OCI-M2 (cell line): ENCODE results near the gene SELENOM.
"Not testable (repeated sequence)": the region's sequence is repeated elsewhere in the genome, so short reads cannot be mapped to it uniquely, and the experiment has no call there.

ENCODE experiments used
- DNase-seq: peaks from one replicate; lab custom pipeline; 2025; ENCODE audit not compliant: unreplicated experiment; lab: John Stamatoyannopoulos, UW

SELENOM gene

GRCh38 chr22:31079095-31079642 lies 28.2 kb downstream of the SELENOM start:
- no peak for DNase-seq

- DNase-seq, result not testable (repeated sequence)
Observed at GRCh38 chr22:31078389-31078788, 29.0 kb downstream of the SELENOM start.

GRCh38 chr22:31077681-31078080 lies 29.7 kb downstream of the SELENOM start:
- DNase-seq, result no peak

GRCh38 chr22:31075961-31076360 lies 31.4 kb downstream of the SELENOM start:
- DNase-seq, result no peak

- DNase-seq, result not testable (repeated sequence)
Observed at GRCh38 chr22:31073545-31074145, 33.7 kb downstream of the SELENOM start.

GRCh38 chr22:31073125-31073524 lies 34.2 kb downstream of the SELENOM start:
- not testable (repeated sequence) for DNase-seq

GRCh38 chr22:31069691-31070314 lies 37.6 kb downstream of the SELENOM start:
- not testable (repeated sequence) for DNase-seq

GRCh38 chr22:31068970-31069369 lies 38.4 kb downstream of the SELENOM start:
- DNase-seq, result no peak

- DNase-seq, result no peak
Observed at GRCh38 chr22:31064369-31064768, 43.0 kb downstream of the SELENOM start.

GRCh38 chr22:31062566-31063230 lies 44.7 kb downstream of the SELENOM start:
- no peak for DNase-seq

GRCh38 chr22:31059663-31060062 lies 47.7 kb downstream of the SELENOM start:
- not testable (repeated sequence) for DNase-seq

GRCh38 chr22:31056986-31057599 lies 50.3 kb downstream of the SELENOM start:
- no peak for DNase-seq

GRCh38 chr22:31055635-31056159 lies 51.7 kb downstream of the SELENOM start:
- no peak for DNase-seq

GRCh38 chr22:31055117-31055634 lies 52.2 kb downstream of the SELENOM start:
- no peak for DNase-seq
